Breast epithelium (tissue), 3 donors: ENCODE measurements around the gene PCDH18.

Experiments used
- POLR2A ChIP-seq: fragments of 450-650 bp; IDR thresholded peaks from one replicate; pipeline ENCODE4 v1.6.1; 2016; ENCODE audit warnings: antibody characterized with exemption, mild to moderate bottlenecking, moderate library complexity
- TF ChIP-seq, protein P1 (sequence below), 3 donors: fragments of 450-650 bp; IDR thresholded peaks; one replicate each; pipeline ENCODE4 v1.5.1; 2016 to 2017; ENCODE audit warnings: antibody characterized with exemption in 3 of 3, mild to moderate bottlenecking in 3 of 3, moderate library complexity in 3 of 3

DNA sequence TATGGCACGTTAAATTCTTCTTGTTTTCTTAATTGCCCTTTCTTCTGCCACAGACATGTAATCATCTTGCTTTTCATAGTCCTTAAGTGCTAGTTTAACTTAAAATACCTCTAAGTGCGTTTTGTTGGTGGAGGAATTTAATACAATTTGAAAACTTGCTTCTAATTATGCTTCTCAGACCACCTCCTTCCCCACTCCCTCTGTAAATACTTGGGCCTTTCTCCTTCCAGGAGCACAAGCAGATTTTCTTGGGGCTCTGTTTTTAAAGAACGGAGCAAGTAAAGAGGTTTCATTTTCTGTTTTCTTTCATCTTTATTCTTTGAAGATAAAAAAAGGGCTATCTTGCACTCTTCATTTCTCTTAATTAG lies 559 bp upstream of the PCDH18 start:
- TF ChIP-seq, protein P1, sequence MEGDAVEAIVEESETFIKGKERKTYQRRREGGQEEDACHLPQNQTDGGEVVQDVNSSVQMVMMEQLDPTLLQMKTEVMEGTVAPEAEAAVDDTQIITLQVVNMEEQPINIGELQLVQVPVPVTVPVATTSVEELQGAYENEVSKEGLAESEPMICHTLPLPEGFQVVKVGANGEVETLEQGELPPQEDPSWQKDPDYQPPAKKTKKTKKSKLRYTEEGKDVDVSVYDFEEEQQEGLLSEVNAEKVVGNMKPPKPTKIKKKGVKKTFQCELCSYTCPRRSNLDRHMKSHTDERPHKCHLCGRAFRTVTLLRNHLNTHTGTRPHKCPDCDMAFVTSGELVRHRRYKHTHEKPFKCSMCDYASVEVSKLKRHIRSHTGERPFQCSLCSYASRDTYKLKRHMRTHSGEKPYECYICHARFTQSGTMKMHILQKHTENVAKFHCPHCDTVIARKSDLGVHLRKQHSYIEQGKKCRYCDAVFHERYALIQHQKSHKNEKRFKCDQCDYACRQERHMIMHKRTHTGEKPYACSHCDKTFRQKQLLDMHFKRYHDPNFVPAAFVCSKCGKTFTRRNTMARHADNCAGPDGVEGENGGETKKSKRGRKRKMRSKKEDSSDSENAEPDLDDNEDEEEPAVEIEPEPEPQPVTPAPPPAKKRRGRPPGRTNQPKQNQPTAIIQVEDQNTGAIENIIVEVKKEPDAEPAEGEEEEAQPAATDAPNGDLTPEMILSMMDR (IDR thresholded peaks at IDR 0.05): no peak
- no peak for TF ChIP-seq POLR2A
